Measurements from ENCODE around the gene RAB6C.

GRCh38 chr2:129975016-129975774 is 4.3 kb upstream of the RAB6C start:
- no peak for TF ChIP-seq CTCF (IDR thresholded peaks at IDR 0.05)
- TF ChIP-seq POLR2A (IDR thresholded peaks at IDR 0.05) = no peak
